ENCODE data around the gene ALLC. TPM values are rescaled to one million over a fixed set of nuclear protein-coding genes. Genes with fewer than 3 reads are reported as not detected.

Gene ALLC
- total RNA-seq, 1 experiment from 2014 or later, result not detected

DNA sequence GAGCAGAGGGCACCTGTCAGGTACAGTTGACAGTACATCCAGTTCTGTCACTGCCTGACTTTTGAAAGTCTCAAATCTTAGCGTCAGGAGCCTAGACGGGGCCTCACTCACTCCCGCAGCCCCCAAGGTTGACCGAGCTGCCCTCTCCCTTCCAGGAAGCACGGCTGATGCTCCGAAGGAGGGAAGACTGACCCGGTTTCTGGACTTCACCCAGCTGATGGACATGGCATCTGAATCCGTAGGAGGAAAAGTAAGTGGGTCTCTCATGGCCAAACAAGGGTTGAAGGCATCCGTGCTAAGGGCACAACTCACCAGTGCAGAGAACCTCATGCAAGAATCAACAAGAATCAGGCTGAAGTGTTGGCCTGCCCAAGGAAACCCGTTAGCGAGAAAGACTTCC, 12.9 kb downstream of the ALLC start:
- no TSS peak for BruUV-seq (replicated peaks)
- POLR2A ChIA-PET (ENCODE audit: unreplicated experiment), result no interaction called here
- H3K9me2 ChIP-seq (replicated peaks; ENCODE audit: low read length), result no peaks in the 10 kb centered on the region
- no peak for ATAC-seq
- no peaks in the 10 kb centered on the region for H3F3A ChIP-seq (ENCODE audit: low read length, unreplicated experiment)
- no peak overlapping the region for H3K9ac ChIP-seq (ENCODE audit: low read length)
- no peaks in the 10 kb centered on the region for H4K20me1 ChIP-seq (ENCODE audit: low read length)
- no peak overlapping the region for H3K27ac ChIP-seq (ENCODE audit: low read length)
- no peak overlapping the region for H2AFZ ChIP-seq (ENCODE audit: low read length)
- no peaks in the 10 kb centered on the region for H3K36me3 ChIP-seq (ENCODE audit: low read depth, low read length)
- intact Hi-C loops (cut with micrococcal nuclease), result no loop called here
- peaks cover 13% of the 10 kb centered on the region; the same call in 1 of the 2 replicates for H3K27me3 ChIP-seq (ENCODE audit: low read length)
- no peaks in the 10 kb centered on the region for H3K4me1 ChIP-seq (ENCODE audit: insufficient read depth, low read length)
- H3K4me2 ChIP-seq (ENCODE audit: low read length), result no peak overlapping the region
- H3K9me3 ChIP-seq (ENCODE audit: low read length), result no peaks in the 10 kb centered on the region
- H3K79me2 ChIP-seq (ENCODE audit: low read length), result no peaks in the 10 kb centered on the region
- no peak for DNase-seq
- no peak overlapping the region for H3K4me3 ChIP-seq (ENCODE audit: low read length)
- TF ChIP-seq CTCF (conservative IDR thresholded peaks at IDR 0.05; ENCODE audit: low read depth, low read length) (no peak), EZH2phosphoT487 (IDR thresholded peaks at IDR 0.05; ENCODE audit: borderline replicate concordance, low read length) (no peak), EZH2 (IDR thresholded peaks at IDR 0.05; ENCODE audit: low read length, unreplicated experiment) (no peak)
- CTCF ChIA-PET, result no interaction called here

DNA sequence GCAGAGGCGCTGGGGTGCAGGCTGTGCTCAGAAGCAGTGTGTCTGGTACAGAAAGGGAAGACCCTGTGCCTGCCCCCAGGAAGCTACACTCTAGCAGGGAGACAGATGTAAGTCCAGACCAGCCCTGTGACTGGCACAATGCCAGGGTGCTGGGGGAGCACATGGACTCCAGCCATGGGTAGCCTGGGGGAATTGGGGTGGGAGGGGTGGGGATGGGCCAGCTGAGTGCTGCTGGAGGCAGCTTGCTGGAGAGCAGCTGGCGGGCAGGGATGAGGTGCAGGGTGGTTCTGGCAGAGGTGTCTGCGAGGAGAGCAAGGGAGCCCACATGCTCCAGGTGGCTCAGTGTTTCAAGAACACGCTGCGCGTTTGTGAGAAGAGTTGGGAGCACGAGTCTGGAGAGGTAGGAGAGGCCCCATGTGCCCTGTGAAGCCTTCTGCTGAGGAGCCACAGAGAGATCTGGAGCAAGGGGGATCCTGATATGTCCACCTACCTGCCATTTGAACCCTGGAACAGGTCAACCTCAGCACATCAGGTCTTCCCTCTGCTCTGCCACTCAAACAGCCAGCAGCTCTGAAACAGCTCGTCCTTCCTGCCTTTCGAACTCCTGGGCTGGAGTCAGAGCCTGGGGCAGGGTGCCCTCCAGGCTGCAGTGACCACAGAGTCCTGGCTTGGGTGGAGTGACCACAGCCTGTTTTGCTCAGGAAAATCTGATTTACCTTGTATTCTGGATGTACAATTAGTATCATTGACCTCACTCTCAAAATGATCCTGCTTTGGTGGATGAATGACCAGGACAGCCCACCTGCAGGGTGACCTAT, 15.1 kb downstream of the ALLC start:
- Histone ChIP-seq H3F3A (ENCODE audit: low read length, unreplicated experiment) (no peaks in the 10 kb centered on the region), H3K27ac (ENCODE audit: low read length) (no peak overlapping the region), H3K36me3 (ENCODE audit: low read depth, low read length) (no peaks in the 10 kb centered on the region), H3K4me2 (ENCODE audit: low read length) (no peak overlapping the region), H3K9me2 (replicated peaks; ENCODE audit: low read length) (no peaks in the 10 kb centered on the region), H2AFZ (ENCODE audit: low read length) (no peak overlapping the region), H3K4me1 (ENCODE audit: insufficient read depth, low read length) (no peaks in the 10 kb centered on the region), H3K79me2 (ENCODE audit: low read length) (no peaks in the 10 kb centered on the region), H3K9me3 (ENCODE audit: low read length) (no peaks in the 10 kb centered on the region), H3K4me3 (ENCODE audit: low read length) (no peak overlapping the region), H3K9ac (ENCODE audit: low read length) (no peak overlapping the region), H3K27me3 (ENCODE audit: low read length) (peaks cover 25% of the 10 kb centered on the region), H4K20me1 (ENCODE audit: low read length) (no peaks in the 10 kb centered on the region)
- TF ChIP-seq EZH2phosphoT487 (IDR thresholded peaks at IDR 0.05; ENCODE audit: borderline replicate concordance, low read length) (no peak), EZH2 (IDR thresholded peaks at IDR 0.05; ENCODE audit: low read length, unreplicated experiment) (no peak), CTCF (conservative IDR thresholded peaks at IDR 0.05; ENCODE audit: low read depth, low read length) (no peak)
- ATAC-seq, result no peak
- DNase-seq, result no peak
- intact Hi-C loops (cut with micrococcal nuclease), result no loop called here
- BruUV-seq (replicated peaks), result no TSS peak
- POLR2A ChIA-PET (ENCODE audit: unreplicated experiment), result no interaction called here
- CTCF ChIA-PET, result no interaction called here

DNA sequence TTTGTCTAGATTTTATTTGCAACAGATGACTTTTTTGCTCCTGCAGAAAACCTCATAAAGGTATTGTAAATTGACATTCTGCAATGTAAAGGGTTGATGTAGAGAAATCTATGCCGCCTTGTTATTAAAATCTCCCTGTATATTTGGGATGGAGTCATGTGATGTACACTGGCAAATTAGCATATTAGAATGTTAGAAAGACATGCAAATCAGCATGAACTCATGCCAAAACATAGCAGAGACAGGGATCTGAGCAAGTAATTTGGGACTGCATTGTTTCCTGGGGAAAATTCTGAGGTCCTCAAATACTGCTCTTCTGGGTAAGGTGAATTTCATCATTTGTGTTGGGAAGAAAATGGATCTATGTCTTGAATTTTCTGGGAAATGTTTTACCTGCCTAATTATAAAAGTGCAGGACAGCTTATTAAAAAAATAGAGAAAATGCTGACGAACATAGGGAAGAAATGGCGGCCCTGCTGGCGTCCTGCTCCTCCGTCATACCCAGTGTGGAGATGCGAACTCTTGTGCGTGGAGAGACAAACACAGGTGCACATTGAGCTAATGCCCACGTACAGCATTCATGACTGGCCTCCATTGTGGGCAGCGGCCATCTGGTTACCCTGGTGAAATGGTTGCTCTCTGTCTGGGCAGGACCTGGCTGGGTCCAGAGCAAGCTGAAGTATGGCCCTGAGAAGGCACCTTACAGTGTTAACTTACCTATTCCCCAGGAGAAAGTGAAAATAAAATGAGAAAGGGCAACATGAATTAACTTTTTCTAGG, 16.3 kb downstream of the ALLC start:
- ATAC-seq (no peak), DNase-seq (no peak)
- Histone ChIP-seq H3K4me1 (ENCODE audit: insufficient read depth, low read length) (no peaks in the 10 kb centered on the region), H3K79me2 (ENCODE audit: low read length) (no peaks in the 10 kb centered on the region), H3K9ac (ENCODE audit: low read length) (no peak overlapping the region), H3K4me2 (ENCODE audit: low read length) (no peak overlapping the region), H3F3A (ENCODE audit: low read length, unreplicated experiment) (no peaks in the 10 kb centered on the region), H2AFZ (ENCODE audit: low read length) (no peak overlapping the region), H3K36me3 (ENCODE audit: low read depth, low read length) (no peaks in the 10 kb centered on the region), H3K4me3 (ENCODE audit: low read length) (no peak overlapping the region), H3K27ac (ENCODE audit: low read length) (no peak overlapping the region), H3K9me3 (ENCODE audit: low read length) (no peaks in the 10 kb centered on the region), H4K20me1 (ENCODE audit: low read length) (no peaks in the 10 kb centered on the region), H3K27me3 (ENCODE audit: low read length) (peaks cover 37% of the 10 kb centered on the region), H3K9me2 (replicated peaks; ENCODE audit: low read length) (no peaks in the 10 kb centered on the region)
- POLR2A ChIA-PET (ENCODE audit: unreplicated experiment), result no interaction called here
- intact Hi-C loops (cut with micrococcal nuclease), result no loop called here
- TF ChIP-seq EZH2 (IDR thresholded peaks at IDR 0.05; ENCODE audit: low read length, unreplicated experiment), result no peak
- TF ChIP-seq CTCF (conservative IDR thresholded peaks at IDR 0.05; ENCODE audit: low read depth, low read length), result no peak
- no peak for TF ChIP-seq EZH2phosphoT487 (IDR thresholded peaks at IDR 0.05; ENCODE audit: borderline replicate concordance, low read length)
- CTCF ChIA-PET, result no interaction called here
- BruUV-seq (replicated peaks), result no TSS peak

Data from PC-3 (cell line).